Measurements from ENCODE around the gene ICE2. TPM values are rescaled to one million over a fixed set of nuclear protein-coding genes. Genes with fewer than 3 reads are reported as not detected.

Gene ICE2
- total and polyA plus RNA-seq, 2 experiments from 2014 or later, result 64.2 to 64.3 TPM

- TF ChIP-seq, protein P1, sequence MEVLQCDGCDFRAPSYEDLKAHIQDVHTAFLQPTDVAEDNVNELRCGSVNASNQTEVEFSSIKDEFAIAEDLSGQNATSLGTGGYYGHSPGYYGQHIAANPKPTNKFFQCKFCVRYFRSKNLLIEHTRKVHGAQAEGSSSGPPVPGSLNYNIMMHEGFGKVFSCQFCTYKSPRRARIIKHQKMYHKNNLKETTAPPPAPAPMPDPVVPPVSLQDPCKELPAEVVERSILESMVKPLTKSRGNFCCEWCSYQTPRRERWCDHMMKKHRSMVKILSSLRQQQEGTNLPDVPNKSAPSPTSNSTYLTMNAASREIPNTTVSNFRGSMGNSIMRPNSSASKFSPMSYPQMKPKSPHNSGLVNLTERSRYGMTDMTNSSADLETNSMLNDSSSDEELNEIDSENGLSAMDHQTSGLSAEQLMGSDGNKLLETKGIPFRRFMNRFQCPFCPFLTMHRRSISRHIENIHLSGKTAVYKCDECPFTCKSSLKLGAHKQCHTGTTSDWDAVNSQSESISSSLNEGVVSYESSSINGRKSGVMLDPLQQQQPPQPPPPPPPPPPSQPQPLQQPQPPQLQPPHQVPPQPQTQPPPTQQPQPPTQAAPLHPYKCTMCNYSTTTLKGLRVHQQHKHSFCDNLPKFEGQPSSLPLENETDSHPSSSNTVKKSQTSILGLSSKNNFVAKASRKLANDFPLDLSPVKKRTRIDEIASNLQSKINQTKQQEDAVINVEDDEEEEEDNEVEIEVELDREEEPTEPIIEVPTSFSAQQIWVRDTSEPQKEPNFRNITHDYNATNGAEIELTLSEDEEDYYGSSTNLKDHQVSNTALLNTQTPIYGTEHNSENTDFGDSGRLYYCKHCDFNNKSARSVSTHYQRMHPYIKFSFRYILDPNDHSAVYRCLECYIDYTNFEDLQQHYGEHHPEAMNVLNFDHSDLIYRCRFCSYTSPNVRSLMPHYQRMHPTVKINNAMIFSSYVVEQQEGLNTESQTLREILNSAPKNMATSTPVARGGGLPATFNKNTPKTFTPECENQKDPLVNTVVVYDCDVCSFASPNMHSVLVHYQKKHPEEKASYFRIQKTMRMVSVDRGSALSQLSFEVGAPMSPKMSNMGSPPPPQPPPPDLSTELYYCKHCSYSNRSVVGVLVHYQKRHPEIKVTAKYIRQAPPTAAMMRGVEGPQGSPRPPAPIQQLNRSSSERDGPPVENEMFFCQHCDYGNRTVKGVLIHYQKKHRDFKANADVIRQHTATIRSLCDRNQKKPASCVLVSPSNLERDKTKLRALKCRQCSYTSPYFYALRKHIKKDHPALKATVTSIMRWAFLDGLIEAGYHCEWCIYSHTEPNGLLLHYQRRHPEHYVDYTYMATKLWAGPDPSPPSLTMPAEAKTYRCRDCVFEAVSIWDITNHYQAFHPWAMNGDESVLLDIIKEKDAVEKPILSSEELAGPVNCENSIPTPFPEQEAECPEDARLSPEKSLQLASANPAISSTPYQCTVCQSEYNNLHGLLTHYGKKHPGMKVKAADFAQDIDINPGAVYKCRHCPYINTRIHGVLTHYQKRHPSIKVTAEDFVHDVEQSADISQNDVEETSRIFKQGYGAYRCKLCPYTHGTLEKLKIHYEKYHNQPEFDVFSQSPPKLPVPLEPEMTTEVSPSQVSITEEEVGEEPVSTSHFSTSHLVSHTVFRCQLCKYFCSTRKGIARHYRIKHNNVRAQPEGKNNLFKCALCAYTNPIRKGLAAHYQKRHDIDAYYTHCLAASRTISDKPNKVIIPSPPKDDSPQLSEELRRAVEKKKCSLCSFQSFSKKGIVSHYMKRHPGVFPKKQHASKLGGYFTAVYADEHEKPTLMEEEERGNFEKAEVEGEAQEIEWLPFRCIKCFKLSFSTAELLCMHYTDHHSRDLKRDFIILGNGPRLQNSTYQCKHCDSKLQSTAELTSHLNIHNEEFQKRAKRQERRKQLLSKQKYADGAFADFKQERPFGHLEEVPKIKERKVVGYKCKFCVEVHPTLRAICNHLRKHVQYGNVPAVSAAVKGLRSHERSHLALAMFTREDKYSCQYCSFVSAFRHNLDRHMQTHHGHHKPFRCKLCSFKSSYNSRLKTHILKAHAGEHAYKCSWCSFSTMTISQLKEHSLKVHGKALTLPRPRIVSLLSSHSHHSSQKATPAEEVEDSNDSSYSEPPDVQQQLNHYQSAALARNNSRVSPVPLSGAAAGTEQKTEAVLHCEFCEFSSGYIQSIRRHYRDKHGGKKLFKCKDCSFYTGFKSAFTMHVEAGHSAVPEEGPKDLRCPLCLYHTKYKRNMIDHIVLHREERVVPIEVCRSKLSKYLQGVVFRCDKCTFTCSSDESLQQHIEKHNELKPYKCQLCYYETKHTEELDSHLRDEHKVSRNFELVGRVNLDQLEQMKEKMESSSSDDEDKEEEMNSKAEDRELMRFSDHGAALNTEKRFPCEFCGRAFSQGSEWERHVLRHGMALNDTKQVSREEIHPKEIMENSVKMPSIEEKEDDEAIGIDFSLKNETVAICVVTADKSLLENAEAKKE (CRISPR knock-in tag; IDR thresholded peaks at IDR 0.05), result no peak
- no peak for TF ChIP-seq NANOG (IDR thresholded peaks at IDR 0.05; ENCODE audit: borderline replicate concordance)
Measured at GRCh38 chr15:60493166-60493565, 14.2 kb upstream of the ICE2 start (continued).

GRCh38 chr15:60486742-60487141, 7.8 kb upstream of the ICE2 start:
- H3K27ac ChIP-seq (ENCODE audit: low read depth), result no peak overlapping the region
- no peaks in the 10 kb centered on the region for H3F3A ChIP-seq (replicated peaks; ENCODE audit: low read depth)
- Mint-ChIP-seq H3K9me3 (no peaks in the 10 kb centered on the region), H3K27ac (no peak overlapping the region), H3K36me3 (ENCODE audit: low read depth) (no peaks in the 10 kb centered on the region), H3K27me3 (ENCODE audit: insufficient read depth, low read depth, poor library complexity) (no peaks in the 10 kb centered on the region), H3K4me3 (no peak overlapping the region), H3K4me1 (peaks cover 4% of the 10 kb centered on the region; the same call in 2 of the 3 replicates)
- H3K4me2 ChIP-seq, result no peak overlapping the region
- TF ChIP-seq ETS1 (IDR thresholded peaks at IDR 0.05) (no peak), ZNF331 (CRISPR knock-in tag; IDR thresholded peaks at IDR 0.05; ENCODE audit: low read depth) (no peak), ZNF114 (CRISPR knock-in tag; IDR thresholded peaks at IDR 0.05) (no peak), NANOG (IDR thresholded peaks at IDR 0.05; ENCODE audit: borderline replicate concordance) (no peak), JUNB (IDR thresholded peaks at IDR 0.05; ENCODE audit: unreplicated experiment) (no peak), EZH2 (IDR thresholded peaks at IDR 0.05; ENCODE audit: low read depth, unreplicated experiment) (no peak), CTCF (conservative IDR thresholded peaks at IDR 0.05; ENCODE audit: low read depth in 2 of 2) (no peak)
- H3K36me3 ChIP-seq (ENCODE audit: insufficient read depth), result no peaks in the 10 kb centered on the region
- H3K9me2 ChIP-seq (ENCODE audit: insufficient read depth), result no peaks in the 10 kb centered on the region
- DNase-seq (ENCODE audit: low spot score), result no peak
- H4K20me1 ChIP-seq (replicated peaks; ENCODE audit: insufficient read depth), result no peaks in the 10 kb centered on the region
- H2AFZ ChIP-seq, result no peak overlapping the region
- no peaks in the 10 kb centered on the region for H3K27me3 ChIP-seq (ENCODE audit: insufficient read depth)
- H3K4me3 ChIP-seq, result no peak overlapping the region
- no peaks in the 10 kb centered on the region for H3K79me2 ChIP-seq (replicated peaks; ENCODE audit: insufficient read depth)
- no peaks in the 10 kb centered on the region for H3K4me1 ChIP-seq (ENCODE audit: insufficient read depth)
- no peak for ATAC-seq

All from GM23338 (cell line).